Activated T-cell treated with anti-CD3 and anti-CD28 coated beads, Interleukin-2, amount 50 U/mL, for 4 hours (primary cell): ENCODE measurements around the gene LAGE3. TPM values are rescaled to one million over a fixed set of nuclear protein-coding genes. Genes with fewer than 3 reads are reported as not detected.

Experiments
- ATAC-seq, 2 donors: fragments of 200-7000 bp; cut with Tn5 transposase; one replicate each; pipeline ENCODE4 v1.10.0; 2021
- DNase-seq: peaks from one replicate; pipeline ENCODE4 v3.0.0-alpha.2; 2020
- H3K27me3 Mint-ChIP-seq: one replicate; pipeline ENCODE4 v1.8.0; 2021; ENCODE audit warnings: low read depth, mixed read lengths
- H3K36me3 Mint-ChIP-seq: one replicate; pipeline ENCODE4 v1.8.0; 2022; ENCODE audit warnings: mixed read lengths; ENCODE audit not compliant: insufficient read depth
- H3K4me1 Mint-ChIP-seq: one replicate; pipeline ENCODE4 v1.8.0; 2021; ENCODE audit warnings: low read depth, mixed read lengths
- H3K4me3 Mint-ChIP-seq: one replicate; pipeline ENCODE4 v1.8.0; 2021; ENCODE audit warnings: mild to moderate bottlenecking, moderate library complexity, mixed read lengths
- H3K9me3 Mint-ChIP-seq: one replicate; pipeline ENCODE4 v1.8.0; 2021; ENCODE audit warnings: mixed read lengths
- total RNA-seq, 3 donors: library from RNA; stranded (reverse); gene quantifications; one replicate each; pipeline ENCODE4 v1.2.1, GENCODE V29; 2021

LAGE3 gene
- total RNA-seq, 3 donors from 2014 or later = 76.1 to 89.9 (median 88.1) TPM

DNA sequence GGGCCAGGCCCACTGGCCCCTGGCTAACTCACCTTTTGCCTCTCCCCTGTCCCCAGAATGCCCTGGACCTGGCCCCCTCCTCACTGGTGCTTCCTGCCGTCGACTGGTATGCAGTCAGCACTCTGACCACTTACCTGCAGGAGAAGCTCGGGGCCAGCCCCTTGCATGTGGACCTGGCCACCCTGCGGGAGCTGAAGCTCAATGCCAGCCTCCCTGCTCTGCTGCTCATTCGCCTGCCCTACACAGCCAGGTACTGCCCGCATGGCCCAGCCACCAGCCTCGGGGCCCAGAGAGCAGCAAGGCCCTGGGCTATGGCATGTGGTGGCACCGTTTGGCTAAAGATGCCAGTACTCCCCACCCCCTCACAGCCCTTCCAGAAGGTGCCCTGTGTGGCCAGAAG is 46.9 kb downstream of the LAGE3 start:
- Mint-ChIP-seq H3K9me3 (no peaks in the 10 kb centered on the region), H3K27me3 (no peaks in the 10 kb centered on the region), H3K4me3 (no peak overlapping the region), H3K4me1 (peaks cover 26% of the 10 kb centered on the region), H3K36me3 (peaks cover 5% of the 10 kb centered on the region)
- ATAC-seq (no peak), DNase-seq (no peak)

DNA sequence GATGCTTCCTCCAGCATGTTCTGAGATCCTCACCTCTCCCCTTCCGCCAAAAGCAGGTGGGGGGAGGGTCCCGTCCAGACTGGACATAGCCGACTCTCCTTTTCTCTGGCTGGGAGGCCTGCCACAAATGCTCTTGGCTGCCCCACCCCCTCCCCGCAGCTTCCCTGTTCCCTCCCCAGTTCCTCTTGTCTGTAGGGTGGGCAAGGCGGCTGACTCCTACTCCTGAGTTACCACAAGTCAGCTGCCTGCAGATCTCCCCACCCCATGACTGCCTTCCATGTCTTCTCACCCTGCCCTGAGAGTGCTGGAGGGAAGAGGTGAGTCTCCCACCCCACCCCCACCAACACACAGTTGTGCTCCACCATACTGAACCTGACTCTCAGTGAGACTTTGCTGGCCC is 47.7 kb downstream of the LAGE3 start:
- Mint-ChIP-seq H3K36me3 (peaks cover 5% of the 10 kb centered on the region), H3K4me1 (peaks cover 26% of the 10 kb centered on the region), H3K9me3 (no peaks in the 10 kb centered on the region), H3K27me3 (no peaks in the 10 kb centered on the region), H3K4me3 (no peak overlapping the region)
- ATAC-seq (no peak), DNase-seq (no peak)

DNA sequence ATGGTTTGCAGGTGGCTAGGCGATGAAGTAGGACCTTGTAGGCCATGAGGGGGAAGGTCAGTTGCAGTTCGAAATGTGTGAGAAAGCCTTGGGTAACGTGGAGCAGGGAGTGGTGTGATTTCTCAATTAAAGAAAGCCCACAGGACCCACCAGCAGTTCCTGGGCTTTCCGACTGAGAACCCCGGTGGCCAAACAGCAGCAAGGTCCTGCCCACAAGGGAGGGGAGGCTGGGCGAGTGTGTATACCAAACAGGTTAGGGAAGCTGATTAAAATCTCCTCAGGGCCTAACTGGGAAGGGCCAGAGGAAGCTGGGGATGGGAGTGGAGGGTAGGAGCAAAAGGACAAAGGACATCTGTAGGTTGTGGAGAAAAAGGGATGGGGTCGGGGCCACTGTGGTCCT is 48.2 kb downstream of the LAGE3 start:
- Mint-ChIP-seq H3K27me3 (no peaks in the 10 kb centered on the region), H3K4me1 (peaks cover 22% of the 10 kb centered on the region), H3K36me3 (peaks cover 5% of the 10 kb centered on the region), H3K9me3 (no peaks in the 10 kb centered on the region), H3K4me3 (no peak overlapping the region)
- ATAC-seq (no peak), DNase-seq (no peak)

DNA sequence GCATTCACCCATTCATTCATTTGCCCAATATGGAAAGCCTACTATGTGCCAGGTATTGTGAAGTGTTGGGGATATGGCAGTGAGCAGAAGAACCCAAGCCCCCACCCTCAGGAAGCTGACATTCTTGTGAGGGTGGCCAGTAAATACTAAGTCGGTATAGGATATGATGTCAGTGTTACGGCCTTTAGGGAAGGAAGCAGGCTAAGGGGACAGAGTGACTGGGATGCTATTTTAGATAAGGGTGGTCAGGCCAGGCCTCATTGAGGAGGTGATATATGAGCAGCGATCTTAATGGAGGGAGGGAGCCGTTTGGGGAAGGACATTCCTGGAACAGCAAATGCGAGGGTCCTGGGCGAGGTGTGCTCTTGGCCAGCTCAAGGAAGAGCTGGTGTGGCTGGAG is 48.6 kb downstream of the LAGE3 start:
- Mint-ChIP-seq H3K27me3 (no peaks in the 10 kb centered on the region), H3K4me1 (peaks cover 21% of the 10 kb centered on the region), H3K9me3 (no peaks in the 10 kb centered on the region), H3K36me3 (peaks cover 5% of the 10 kb centered on the region), H3K4me3 (no peak overlapping the region)
- ATAC-seq (no peak), DNase-seq (no peak)

DNA sequence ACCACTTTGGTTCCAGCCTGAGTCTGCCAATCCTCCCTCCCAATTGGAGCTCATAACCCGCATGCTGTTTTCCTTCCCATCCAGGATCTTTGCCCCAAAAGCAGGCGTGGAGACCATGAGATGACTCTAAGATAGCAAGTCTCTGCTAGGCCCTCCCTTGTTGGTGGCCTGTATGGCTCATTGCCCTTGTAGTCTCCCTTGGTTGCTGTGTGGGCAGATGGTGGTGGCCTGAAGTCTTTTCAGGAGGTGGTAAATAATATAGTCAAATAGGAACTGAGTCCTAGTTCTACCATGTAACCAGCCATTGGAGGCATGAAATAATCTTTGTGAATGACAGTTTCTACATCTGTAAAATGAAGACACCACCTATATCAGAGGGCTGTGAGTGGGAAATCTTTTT is 49.4 kb downstream of the LAGE3 start:
- DNase-seq (no peak), ATAC-seq (no peak)
- peaks cover 5% of the 10 kb centered on the region for H3K36me3 Mint-ChIP-seq
- H3K27me3 Mint-ChIP-seq = no peaks in the 10 kb centered on the region
- peaks cover 21% of the 10 kb centered on the region for H3K4me1 Mint-ChIP-seq
- peak overlapping the region; percentile 80 for H3K4me3 Mint-ChIP-seq
- no peaks in the 10 kb centered on the region for H3K9me3 Mint-ChIP-seq

DNA sequence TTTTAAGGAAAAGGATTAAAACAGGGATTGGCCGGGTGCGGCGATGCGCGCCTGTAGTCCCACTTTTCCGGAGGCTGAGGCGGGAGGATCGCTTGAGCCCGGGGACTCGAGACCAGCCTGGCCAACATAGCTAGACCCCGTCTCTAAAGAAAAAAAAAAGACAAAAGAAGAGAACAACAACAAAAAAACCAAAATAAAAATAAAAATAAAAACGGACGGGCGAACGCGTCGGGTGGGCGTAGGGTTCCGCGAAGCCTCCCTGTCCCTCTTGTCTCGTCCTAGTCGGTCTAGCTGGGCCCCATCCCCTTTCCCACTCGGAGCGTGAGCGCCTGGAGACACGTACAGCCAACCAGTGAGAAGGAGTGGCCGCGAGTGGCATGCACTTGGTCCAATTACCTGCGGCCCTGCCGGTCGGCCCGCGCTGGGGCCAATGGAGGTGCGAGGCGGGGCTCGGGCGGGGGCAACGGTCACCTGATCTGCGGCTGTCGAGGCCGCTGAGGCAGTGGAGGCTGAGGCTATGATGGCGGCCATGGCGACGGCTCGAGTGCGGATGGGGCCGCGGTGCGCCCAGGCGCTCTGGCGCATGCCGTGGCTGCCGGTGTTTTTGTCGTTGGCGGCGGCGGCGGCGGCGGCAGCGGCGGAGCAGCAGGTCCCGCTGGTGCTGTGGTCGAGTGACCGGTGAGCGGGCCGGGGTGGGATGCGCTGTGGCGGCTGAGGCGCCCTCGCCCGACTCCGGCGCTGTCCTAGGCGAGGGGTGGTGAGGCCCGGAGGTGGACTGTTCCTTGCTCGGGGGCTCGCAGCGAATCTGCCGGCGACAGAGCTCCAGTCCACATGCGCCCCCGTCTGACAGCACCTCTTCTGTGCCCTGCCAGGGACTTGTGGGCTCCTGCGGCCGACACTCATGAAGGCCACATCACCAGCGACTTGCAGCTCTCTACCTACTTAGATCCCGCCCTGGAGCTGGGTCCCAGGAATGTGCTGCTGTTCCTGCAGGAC is 50.6 kb downstream of the LAGE3 start, which contains the start of gene ATP6AP1:
Gene ATP6AP1 (plus strand): TSS at position 502 of the 996 bp plus-strand sequence. CDS start 16 bp downstream, at position 518.
- no peaks in the 10 kb centered on the region for H3K27me3 Mint-ChIP-seq
- H3K4me1 Mint-ChIP-seq = peaks cover 23% of the 10 kb centered on the region

More for the DNA sequence above, 50.6 kb downstream of the LAGE3 start, which contains the start of gene ATP6AP1:
- ATAC-seq = peak; percentile 99
- DNase-seq = peak; percentile 78
- Mint-ChIP-seq H3K36me3 (peaks cover 5% of the 10 kb centered on the region), H3K4me3 (peak within 1 kb of the TSS; percentile 80), H3K9me3 (no peaks in the 10 kb centered on the region)

Other genes with a start within 250 kb of the LAGE3 start
- gene OPN1MW3, start 221.7 kb downstream of the LAGE3 start, total RNA-seq = not detected
- not detected for gene TEX28, start 184.2 kb downstream of the LAGE3 start, total RNA-seq
- not detected for gene TKTL1, start 183.5 kb downstream of the LAGE3 start, total RNA-seq
- gene FLNA, start 104.6 kb downstream of the LAGE3 start, total RNA-seq = 100 to 1,000 TPM; 765 to 924 (median 866) TPM
- 100 to 1,000 TPM; 107 to 113 (median 111) TPM for gene EMD, start 100.0 kb downstream of the LAGE3 start, total RNA-seq
- 1,000 to 10,000 TPM; 3,297 to 3,503 (median 3,452) TPM for gene RPL10, start 80.9 kb downstream of the LAGE3 start, total RNA-seq
- gene DNASE1L1, start 70.0 kb downstream of the LAGE3 start, total RNA-seq = 1 to 10 TPM; 4.0 to 7.3 (median 5.1) TPM
- gene TAFAZZIN, start 67.7 kb downstream of the LAGE3 start, total RNA-seq = 10 to 100 TPM; 37.9 to 39.3 (median 38.2) TPM
- gene ATP6AP1, start 50.6 kb downstream of the LAGE3 start, total RNA-seq = 10 to 100 TPM; 33.7 to 42.2 (median 40.8) TPM
- gene GDI1, start 42.1 kb downstream of the LAGE3 start, total RNA-seq = 100 to 1,000 TPM; 107 to 126 (median 116) TPM
- 10 to 100 TPM; 60.2 to 61.9 (median 61.6) TPM for gene FAM50A, start 35.1 kb downstream of the LAGE3 start, total RNA-seq
- 10 to 100 TPM; 26.6 to 33.8 (median 27.6) TPM for gene PLXNA3, start 21.0 kb downstream of the LAGE3 start, total RNA-seq
- gene UBL4A, start 7.3 kb upstream of the LAGE3 start, total RNA-seq = 10 to 100 TPM; 51.5 to 63.2 (median 59.1) TPM
- 10 to 100 TPM; 31.3 to 32.0 (median 31.9) TPM for gene SLC10A3, start 11.3 kb upstream of the LAGE3 start, total RNA-seq
- gene FAM3A, start 37.0 kb upstream of the LAGE3 start, total RNA-seq = 10 to 100 TPM; 30.4 to 40.7 (median 30.8) TPM
- 100 to 1,000 TPM; 101 to 105 (median 102) TPM for gene G6PD, start 67.6 kb upstream of the LAGE3 start, total RNA-seq
- gene IKBKG, start 68.3 kb upstream of the LAGE3 start, total RNA-seq = 10 to 100 TPM; 44.3 to 51.6 (median 45.3) TPM
- gene CTAG1A, start 105.9 kb upstream of the LAGE3 start, total RNA-seq = not detected
- not detected for gene CTAG1B, start 140.0 kb upstream of the LAGE3 start, total RNA-seq
- gene CTAG2, start 174.3 kb upstream of the LAGE3 start, total RNA-seq = 1 to 10 TPM in 1 of 3 donors, not detected in 2; 6.1 TPM